ENCODE data around the gene BCL6. TPM values are rescaled to one million over a fixed set of nuclear protein-coding genes. Genes with fewer than 3 reads are reported as not detected.

The BCL6 gene
- total RNA-seq, 1 experiment from 2014 or later: 10.2 TPM

DNA sequence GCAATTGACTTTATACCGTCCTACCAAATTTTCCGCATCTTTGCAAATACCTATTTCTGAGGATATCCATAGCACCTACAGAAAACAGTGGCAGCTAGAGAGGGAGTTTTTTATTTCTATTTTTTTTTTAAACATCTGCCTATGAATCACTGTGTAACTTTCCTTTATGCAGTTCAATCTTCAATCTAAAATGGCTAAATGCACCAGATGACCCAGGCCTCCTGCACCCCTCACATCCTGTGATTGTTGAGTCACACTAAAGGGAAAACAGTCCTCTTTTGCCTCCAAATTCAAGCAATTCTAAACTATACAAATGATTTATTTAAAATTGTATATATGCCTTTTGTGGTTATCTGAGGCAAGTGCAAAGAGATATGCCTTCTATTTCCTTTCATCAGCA, 20.1 kb upstream of the BCL6 start:
- no peak for TF ChIP-seq RORB (CRISPR knock-in tag; IDR thresholded peaks at IDR 0.05)
- TF ChIP-seq GABPB1 (CRISPR knock-in tag; IDR thresholded peaks at IDR 0.05): no peak
- TF ChIP-seq FOXP1 (CRISPR knock-in tag; IDR thresholded peaks at IDR 0.05; ENCODE audit: borderline replicate concordance): no peak
- TF ChIP-seq, protein P1, sequence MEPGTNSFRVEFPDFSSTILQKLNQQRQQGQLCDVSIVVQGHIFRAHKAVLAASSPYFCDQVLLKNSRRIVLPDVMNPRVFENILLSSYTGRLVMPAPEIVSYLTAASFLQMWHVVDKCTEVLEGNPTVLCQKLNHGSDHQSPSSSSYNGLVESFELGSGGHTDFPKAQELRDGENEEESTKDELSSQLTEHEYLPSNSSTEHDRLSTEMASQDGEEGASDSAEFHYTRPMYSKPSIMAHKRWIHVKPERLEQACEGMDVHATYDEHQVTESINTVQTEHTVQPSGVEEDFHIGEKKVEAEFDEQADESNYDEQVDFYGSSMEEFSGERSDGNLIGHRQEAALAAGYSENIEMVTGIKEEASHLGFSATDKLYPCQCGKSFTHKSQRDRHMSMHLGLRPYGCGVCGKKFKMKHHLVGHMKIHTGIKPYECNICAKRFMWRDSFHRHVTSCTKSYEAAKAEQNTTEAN (CRISPR knock-in tag; IDR thresholded peaks at IDR 0.05): no peak
- no peak for TF ChIP-seq ZNF232 (CRISPR knock-in tag; IDR thresholded peaks at IDR 0.05)
- TF ChIP-seq, protein P2, sequence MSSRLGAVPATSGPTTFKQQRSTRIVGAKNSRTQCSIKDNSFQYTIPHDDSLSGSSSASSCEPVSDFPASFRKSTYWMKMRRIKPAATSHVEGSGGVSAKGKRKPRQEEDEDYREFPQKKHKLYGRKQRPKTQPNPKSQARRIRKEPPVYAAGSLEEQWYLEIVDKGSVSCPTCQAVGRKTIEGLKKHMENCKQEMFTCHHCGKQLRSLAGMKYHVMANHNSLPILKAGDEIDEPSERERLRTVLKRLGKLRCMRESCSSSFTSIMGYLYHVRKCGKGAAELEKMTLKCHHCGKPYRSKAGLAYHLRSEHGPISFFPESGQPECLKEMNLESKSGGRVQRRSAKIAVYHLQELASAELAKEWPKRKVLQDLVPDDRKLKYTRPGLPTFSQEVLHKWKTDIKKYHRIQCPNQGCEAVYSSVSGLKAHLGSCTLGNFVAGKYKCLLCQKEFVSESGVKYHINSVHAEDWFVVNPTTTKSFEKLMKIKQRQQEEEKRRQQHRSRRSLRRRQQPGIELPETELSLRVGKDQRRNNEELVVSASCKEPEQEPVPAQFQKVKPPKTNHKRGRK (CRISPR knock-in tag; IDR thresholded peaks at IDR 0.05; ENCODE audit: borderline replicate concordance): no peak
- TF ChIP-seq, protein P3, sequence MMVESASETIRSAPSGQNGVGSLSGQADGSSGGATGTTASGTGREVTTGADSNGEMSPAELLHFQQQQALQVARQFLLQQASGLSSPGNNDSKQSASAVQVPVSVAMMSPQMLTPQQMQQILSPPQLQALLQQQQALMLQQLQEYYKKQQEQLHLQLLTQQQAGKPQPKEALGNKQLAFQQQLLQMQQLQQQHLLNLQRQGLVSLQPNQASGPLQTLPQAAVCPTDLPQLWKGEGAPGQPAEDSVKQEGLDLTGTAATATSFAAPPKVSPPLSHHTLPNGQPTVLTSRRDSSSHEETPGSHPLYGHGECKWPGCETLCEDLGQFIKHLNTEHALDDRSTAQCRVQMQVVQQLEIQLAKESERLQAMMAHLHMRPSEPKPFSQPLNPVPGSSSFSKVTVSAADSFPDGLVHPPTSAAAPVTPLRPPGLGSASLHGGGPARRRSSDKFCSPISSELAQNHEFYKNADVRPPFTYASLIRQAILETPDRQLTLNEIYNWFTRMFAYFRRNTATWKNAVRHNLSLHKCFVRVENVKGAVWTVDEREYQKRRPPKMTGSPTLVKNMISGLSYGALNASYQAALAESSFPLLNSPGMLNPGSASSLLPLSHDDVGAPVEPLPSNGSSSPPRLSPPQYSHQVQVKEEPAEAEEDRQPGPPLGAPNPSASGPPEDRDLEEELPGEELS (CRISPR knock-in tag; IDR thresholded peaks at IDR 0.05): no peak
- no peak for TF ChIP-seq ATF1 (CRISPR knock-in tag; IDR thresholded peaks at IDR 0.05)
- TF ChIP-seq, protein P4, sequence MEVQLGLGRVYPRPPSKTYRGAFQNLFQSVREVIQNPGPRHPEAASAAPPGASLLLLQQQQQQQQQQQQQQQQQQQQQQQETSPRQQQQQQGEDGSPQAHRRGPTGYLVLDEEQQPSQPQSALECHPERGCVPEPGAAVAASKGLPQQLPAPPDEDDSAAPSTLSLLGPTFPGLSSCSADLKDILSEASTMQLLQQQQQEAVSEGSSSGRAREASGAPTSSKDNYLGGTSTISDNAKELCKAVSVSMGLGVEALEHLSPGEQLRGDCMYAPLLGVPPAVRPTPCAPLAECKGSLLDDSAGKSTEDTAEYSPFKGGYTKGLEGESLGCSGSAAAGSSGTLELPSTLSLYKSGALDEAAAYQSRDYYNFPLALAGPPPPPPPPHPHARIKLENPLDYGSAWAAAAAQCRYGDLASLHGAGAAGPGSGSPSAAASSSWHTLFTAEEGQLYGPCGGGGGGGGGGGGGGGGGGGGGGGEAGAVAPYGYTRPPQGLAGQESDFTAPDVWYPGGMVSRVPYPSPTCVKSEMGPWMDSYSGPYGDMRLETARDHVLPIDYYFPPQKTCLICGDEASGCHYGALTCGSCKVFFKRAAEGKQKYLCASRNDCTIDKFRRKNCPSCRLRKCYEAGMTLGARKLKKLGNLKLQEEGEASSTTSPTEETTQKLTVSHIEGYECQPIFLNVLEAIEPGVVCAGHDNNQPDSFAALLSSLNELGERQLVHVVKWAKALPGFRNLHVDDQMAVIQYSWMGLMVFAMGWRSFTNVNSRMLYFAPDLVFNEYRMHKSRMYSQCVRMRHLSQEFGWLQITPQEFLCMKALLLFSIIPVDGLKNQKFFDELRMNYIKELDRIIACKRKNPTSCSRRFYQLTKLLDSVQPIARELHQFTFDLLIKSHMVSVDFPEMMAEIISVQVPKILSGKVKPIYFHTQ (CRISPR knock-in tag; IDR thresholded peaks at IDR 0.05): no peak
- no peak for TF ChIP-seq NR2C2 (CRISPR knock-in tag; IDR thresholded peaks at IDR 0.05)
- TF ChIP-seq ETV6 (CRISPR knock-in tag; IDR thresholded peaks at IDR 0.05): no peak
- no peak for TF ChIP-seq NFATC4 (CRISPR knock-in tag; IDR thresholded peaks at IDR 0.05)
- no peak for TF ChIP-seq EMX1 (CRISPR knock-in tag; IDR thresholded peaks at IDR 0.05)
- TF ChIP-seq, protein P5, sequence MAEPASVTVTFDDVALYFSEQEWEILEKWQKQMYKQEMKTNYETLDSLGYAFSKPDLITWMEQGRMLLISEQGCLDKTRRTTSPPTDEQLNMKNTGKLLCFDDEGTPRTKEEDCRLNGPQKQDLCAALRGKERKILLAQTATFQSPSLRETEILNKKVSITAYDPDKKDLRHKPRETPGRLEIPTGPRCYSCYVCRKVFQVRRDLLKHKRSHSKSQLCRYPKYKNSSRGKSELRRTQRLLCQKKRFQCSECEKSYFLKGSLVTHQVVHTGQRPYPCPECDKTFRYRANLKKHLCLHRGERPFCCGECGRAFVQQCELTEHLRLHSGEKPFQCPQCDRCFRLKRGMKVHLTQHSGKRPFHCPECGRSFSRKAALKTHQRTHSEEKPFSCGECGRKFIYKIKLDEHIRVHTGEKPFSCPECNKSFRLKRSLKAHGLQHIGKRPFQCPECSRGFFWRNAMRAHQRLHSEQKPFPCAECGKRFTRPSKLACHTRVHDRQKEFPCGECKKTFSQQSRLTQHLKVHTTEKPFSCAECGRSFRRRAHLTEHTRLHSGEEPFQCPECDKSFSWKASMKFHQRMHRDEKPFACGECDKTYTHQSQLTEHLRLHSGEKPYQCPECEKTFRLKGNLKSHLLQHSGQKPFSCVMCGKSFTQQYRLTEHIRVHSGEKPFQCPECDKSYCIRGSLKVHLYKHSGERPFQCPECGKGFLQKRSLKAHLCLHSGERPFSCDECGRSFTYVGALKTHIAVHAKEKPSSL (CRISPR knock-in tag; conservative IDR thresholded peaks at IDR 0.05): no peak
- no peak for TF ChIP-seq SOX15 (CRISPR knock-in tag; IDR thresholded peaks at IDR 0.05)
- ChIA-PET CTCF (no interaction called here), POLR2A (no interaction called here)
- Mint-ChIP-seq H3K27ac (no peak overlapping the region), H3K27me3 (ENCODE audit: low read depth) (no peaks in the 10 kb centered on the region), H3K4me3 (no peak overlapping the region), H3K36me3 (no peaks in the 10 kb centered on the region), H3K9me3 (no peaks in the 10 kb centered on the region), H3K4me1 (peaks cover 19% of the 10 kb centered on the region)
- DNase-seq (ENCODE audit: low spot score) (no peak), ATAC-seq (no peak)

DNA sequence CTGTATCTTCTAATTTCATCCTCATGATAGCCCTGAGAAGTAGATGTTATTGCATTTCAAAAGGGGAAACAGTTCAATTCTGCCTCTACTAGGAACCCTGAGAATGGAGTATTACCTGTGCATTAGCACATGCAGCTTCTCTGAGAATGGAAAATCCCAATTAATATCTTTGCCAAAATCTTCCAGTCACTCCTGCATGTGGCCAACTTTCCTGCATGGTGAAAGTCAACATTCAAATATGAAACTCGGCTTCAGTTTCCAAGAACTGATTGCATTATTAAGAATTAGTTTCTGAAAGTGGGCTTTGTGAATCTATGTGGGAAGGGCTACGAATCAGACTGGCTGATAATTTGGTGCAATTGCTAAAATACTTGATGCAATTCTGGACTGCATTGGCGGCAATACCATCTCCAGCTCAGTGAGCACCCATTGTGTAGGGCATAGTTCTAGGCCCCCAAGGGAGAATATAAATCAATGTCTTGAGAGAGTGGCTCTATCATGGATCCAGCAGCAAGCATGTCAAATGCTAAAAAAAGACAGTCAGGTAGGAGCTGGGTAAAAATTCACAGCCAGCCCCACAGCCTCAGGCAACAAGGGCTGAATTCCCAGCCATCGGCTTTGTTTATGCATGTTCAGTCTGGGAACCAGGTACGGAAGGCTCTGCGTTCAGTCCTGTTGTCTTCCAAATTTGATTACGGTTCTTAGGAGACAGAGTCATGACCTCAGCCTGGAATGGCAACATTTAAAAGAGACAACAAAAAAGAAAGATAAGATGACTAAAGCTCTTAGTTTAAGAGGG, 18.8 kb upstream of the BCL6 start:
- no peaks in the 10 kb centered on the region for H3K27me3 Mint-ChIP-seq (ENCODE audit: low read depth)
- POLR2A ChIA-PET: no interaction called here
- peak; percentile 72 for ATAC-seq
- peak; percentile 29 for DNase-seq (ENCODE audit: low spot score)
- H3K27ac Mint-ChIP-seq: peak overlapping the region; percentile 38
- H3K36me3 Mint-ChIP-seq: no peaks in the 10 kb centered on the region
- H3K4me1 Mint-ChIP-seq: peaks cover 19% of the 10 kb centered on the region
- no peak overlapping the region for H3K4me3 Mint-ChIP-seq
- no peaks in the 10 kb centered on the region for H3K9me3 Mint-ChIP-seq
- CTCF ChIA-PET: no interaction called here
- TF ChIP-seq, protein P4 (CRISPR knock-in tag; IDR thresholded peaks at IDR 0.05): no peak
- TF ChIP-seq NR1H2 (CRISPR knock-in tag; IDR thresholded peaks at IDR 0.05): no peak
- TF ChIP-seq GRHL2 (CRISPR knock-in tag; IDR thresholded peaks at IDR 0.05; ENCODE audit: insufficient replicate concordance, severe bottlenecking): no peak
- TF ChIP-seq FOXK1 (CRISPR knock-in tag; IDR thresholded peaks at IDR 0.05): no peak
- TF ChIP-seq ZBTB21 (CRISPR knock-in tag; IDR thresholded peaks at IDR 0.05; ENCODE audit: borderline replicate concordance): no peak
- TF ChIP-seq, protein P6, sequence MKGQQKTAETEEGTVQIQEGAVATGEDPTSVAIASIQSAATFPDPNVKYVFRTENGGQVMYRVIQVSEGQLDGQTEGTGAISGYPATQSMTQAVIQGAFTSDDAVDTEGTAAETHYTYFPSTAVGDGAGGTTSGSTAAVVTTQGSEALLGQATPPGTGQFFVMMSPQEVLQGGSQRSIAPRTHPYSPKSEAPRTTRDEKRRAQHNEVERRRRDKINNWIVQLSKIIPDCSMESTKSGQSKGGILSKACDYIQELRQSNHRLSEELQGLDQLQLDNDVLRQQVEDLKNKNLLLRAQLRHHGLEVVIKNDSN (CRISPR knock-in tag; IDR thresholded peaks at IDR 0.05): no peak

Data from WTC11 (cell line).